Bronchial epithelial cell (primary cell): Measurements from ENCODE around the gene HNRNPM. TPM values are rescaled to one million over a fixed set of nuclear protein-coding genes. Genes with fewer than 3 reads are reported as not detected.

Experiments used
- DNase-seq: peaks from one replicate; pipeline ENCODE4 v3.0.0-alpha.2; 2010; ENCODE audit warnings: low read depth
- FAIRE-seq: peaks from 2 replicates; lab custom pipeline; 2011; peaks lifted over from hg19 to GRCh38; lab: Jason Lieb, UNC
- H3K27me3 ChIP-seq: 2 replicates; pipeline ENCODE4 v1.5.1; 2011; ENCODE audit warnings: low read length; ENCODE audit not compliant: control insufficient read depth, insufficient read depth
- H3K36me3 ChIP-seq: 2 replicates; pipeline ENCODE4 v1.5.1; 2011; ENCODE audit warnings: low read length; ENCODE audit not compliant: control insufficient read depth, insufficient read depth
- H3K4me3 ChIP-seq: 2 replicates; pipeline ENCODE4 v1.5.1; 2011; ENCODE audit warnings: mild to moderate bottlenecking, low read depth, low read length, control low read depth
- total RNA-seq: library from RNA; depleted of rRNA; stranded (reverse); fragments of >200 nt; gene quantifications from 2 replicates; pipeline ENCODE4 v1.2.1, GENCODE V29; 2014
- TF ChIP-seq, protein P1 (sequence below): IDR thresholded peaks from 2 replicates; pipeline ENCODE4 v1.5.1; 2011; ENCODE audit warnings: mild to moderate bottlenecking, moderate library complexity, low read length, control low read depth, inconsistent platforms; ENCODE audit not compliant: insufficient read depth, severe bottlenecking

The HNRNPM gene
- total RNA-seq, 1 donor from 2014 or later: 53.4 TPM

DNA sequence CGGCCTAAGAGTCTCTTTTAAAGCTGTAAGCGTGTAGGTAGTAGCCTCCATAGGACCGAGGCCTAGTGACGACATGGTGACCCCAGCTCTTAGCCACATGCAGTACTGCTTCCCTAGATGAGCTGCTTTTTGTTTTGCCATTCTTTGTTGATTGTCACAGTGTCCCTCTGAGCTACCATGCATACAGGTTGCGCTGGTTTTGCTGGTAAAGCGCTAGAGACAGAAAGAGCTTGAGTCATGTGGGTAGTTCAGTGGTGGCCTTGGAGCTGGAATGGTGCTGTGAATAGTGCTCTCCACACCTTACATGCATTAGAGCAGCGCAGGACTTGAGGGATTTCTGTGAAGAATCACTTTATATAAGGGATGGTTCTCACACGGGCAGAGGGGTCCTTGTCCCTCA is 5.1 kb downstream of the HNRNPM start:
- Histone ChIP-seq H3K4me3 (no peak overlapping the region), H3K27me3 (no peaks in the 10 kb centered on the region), H3K36me3 (peaks cover 6% of the 10 kb centered on the region)
- no peak for FAIRE-seq
- TF ChIP-seq, protein P1, sequence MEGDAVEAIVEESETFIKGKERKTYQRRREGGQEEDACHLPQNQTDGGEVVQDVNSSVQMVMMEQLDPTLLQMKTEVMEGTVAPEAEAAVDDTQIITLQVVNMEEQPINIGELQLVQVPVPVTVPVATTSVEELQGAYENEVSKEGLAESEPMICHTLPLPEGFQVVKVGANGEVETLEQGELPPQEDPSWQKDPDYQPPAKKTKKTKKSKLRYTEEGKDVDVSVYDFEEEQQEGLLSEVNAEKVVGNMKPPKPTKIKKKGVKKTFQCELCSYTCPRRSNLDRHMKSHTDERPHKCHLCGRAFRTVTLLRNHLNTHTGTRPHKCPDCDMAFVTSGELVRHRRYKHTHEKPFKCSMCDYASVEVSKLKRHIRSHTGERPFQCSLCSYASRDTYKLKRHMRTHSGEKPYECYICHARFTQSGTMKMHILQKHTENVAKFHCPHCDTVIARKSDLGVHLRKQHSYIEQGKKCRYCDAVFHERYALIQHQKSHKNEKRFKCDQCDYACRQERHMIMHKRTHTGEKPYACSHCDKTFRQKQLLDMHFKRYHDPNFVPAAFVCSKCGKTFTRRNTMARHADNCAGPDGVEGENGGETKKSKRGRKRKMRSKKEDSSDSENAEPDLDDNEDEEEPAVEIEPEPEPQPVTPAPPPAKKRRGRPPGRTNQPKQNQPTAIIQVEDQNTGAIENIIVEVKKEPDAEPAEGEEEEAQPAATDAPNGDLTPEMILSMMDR: no peak
- DNase-seq: peak; percentile 30

DNA sequence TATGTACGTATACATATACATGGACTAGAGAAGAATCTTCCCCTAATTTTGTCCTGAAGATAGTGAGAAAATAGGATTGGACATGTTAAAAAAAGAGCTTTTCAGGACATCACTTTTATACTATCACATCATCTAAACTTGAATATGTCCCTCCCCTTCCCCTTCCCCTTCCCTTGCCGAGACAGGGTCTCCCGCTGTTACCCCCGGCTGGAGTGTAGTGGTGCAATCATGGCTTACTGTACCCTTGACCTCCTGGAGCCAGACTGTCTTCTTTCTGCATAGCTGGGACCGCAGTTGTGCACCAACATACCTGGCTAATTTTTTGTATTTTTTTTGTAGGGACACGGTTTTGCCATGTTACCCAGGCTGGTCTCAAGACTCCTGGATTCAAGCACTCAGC is 6.6 kb downstream of the HNRNPM start:
- FAIRE-seq (no peak), DNase-seq (no peak)
- H3K27me3 ChIP-seq: no peaks in the 10 kb centered on the region
- TF ChIP-seq, protein P1: no peak
- no peak overlapping the region for H3K4me3 ChIP-seq
- peaks cover 11% of the 10 kb centered on the region for H3K36me3 ChIP-seq

DNA sequence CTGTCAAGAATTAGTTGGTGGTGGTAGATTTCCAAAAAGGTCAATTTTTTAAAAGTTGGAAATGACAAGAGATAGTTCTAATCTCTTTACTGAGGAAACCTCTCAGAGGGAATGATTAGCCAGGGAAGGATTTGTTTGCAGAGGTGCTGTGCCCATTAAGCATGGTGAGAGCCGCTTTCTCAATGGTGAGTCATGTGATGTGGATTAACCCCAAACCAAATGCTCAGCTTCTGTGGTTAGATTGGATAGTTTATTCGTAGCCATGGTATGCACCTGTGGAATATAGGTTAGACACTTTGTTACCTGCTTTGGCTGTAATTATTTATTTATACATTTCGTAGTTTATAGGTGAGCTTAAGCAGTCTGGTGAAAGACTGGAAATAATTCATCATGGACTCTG is 7.1 kb downstream of the HNRNPM start:
- Histone ChIP-seq H3K36me3 (peaks cover 14% of the 10 kb centered on the region), H3K4me3 (no peak overlapping the region), H3K27me3 (no peaks in the 10 kb centered on the region)
- TF ChIP-seq, protein P1: no peak
- peak; percentile 32 for FAIRE-seq
- DNase-seq: peak; percentile 89

DNA sequence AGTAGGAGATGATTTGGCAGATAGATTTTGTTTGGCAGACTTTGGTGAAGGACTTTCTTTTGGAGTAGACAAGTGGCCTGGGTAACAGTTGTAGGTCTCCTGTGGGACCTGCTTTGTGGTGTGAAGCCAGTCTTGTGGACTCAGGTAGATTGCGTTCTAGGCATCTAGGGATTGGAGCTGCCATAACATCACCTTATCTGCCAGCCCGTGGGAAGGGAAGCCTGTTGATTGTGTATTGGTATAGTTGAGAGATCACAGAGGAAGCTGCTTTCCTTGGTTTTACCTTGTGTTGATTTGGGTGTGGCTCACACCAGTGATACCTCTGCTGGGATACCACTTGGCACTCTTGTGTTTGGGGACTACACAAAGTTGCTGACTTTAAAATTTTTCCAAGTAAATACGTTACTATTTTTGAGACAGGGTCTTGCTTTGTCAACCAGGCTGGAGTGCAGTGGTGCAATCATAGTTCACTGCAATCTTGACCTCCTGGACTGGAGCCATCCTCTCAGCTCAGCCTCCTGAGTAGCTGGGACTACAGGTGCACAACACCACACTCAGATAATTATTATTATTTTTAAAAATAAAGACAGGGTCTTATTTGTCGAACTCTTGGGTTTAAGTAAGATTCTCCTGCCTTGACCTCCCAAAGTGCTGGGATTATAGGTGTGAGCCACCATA is 7.8 kb downstream of the HNRNPM start:
- FAIRE-seq (no peak), DNase-seq (no peak)
- Histone ChIP-seq H3K4me3 (no peak overlapping the region), H3K36me3 (peaks cover 15% of the 10 kb centered on the region), H3K27me3 (no peaks in the 10 kb centered on the region)
- TF ChIP-seq, protein P1: no peak

DNA sequence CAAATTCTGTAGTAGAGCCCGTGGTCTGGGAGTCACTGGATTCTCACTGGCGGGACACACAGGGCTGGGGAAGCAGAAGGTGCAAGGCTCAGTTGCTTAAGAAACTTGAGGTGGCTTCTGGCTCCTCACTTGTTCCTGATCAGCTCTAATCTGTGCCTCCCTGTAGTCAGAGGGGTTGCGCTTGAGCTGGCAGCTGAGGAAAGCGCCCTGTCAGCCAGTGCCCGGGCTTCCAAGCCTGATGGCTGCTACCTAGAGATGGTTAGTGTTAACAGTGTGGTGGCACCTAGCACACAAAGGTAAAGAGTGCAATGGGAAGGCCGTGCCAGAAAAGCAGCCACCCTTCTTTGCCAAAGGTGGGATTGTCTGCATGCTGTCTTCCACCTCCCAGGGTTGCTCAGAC is 8.8 kb downstream of the HNRNPM start:
- no peak for FAIRE-seq
- peaks cover 15% of the 10 kb centered on the region for H3K36me3 ChIP-seq
- no peak for DNase-seq
- H3K27me3 ChIP-seq: no peaks in the 10 kb centered on the region
- no peak overlapping the region for H3K4me3 ChIP-seq
- TF ChIP-seq, protein P1: no peak

DNA sequence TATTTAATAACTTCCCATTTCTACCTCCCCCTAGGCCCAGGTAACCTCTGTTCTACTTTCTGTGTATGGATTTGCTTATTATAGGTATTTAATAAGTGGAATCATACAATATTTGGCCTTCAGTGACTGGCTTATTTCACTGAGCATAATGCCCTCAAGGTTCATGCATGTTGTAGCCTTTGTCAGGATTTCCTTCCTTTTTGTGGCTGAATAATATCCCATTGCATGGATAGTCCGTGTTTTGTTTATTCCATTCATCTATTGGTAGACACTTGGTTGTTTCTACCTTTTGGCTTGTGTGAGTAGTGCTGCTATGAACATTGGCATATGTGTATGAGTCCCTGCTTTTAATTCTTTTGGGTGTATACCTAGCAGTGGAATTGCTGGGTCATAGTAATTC is 9.4 kb downstream of the HNRNPM start:
- FAIRE-seq: no peak
- DNase-seq: no peak
- Histone ChIP-seq H3K36me3 (peaks cover 15% of the 10 kb centered on the region), H3K27me3 (no peaks in the 10 kb centered on the region), H3K4me3 (no peak overlapping the region)
- TF ChIP-seq, protein P1: no peak
